Activated T-helper 2 cell treated with anti-CD3 and anti-CD28 coated beads, Interferon-gamma antibody, Interleukin-2, Interleukin-4, amounts not matched to agents 10 μg/mL and 5 μg/mL and 100 μg/mL, durations not matched to agents 14 hours and 24 hours and 36 hours (primary cell): ENCODE data around the gene APLP1. TPM values are rescaled to one million over a fixed set of nuclear protein-coding genes. Genes with fewer than 3 reads are reported as not detected.
"Not testable (repeated sequence)": the region's sequence is repeated elsewhere in the genome, so short reads cannot be mapped to it uniquely, and the experiment has no call there.

Experiments used
- DNase-seq: peaks from one replicate; pipeline ENCODE4 v3.0.0; 2021; ENCODE audit warnings: low spot score
- H3K27ac Mint-ChIP-seq: one replicate; pipeline ENCODE4 v1.8.0; 2021; ENCODE audit warnings: mixed read lengths
- H3K27me3 Mint-ChIP-seq: one replicate; pipeline ENCODE4 v1.8.0; 2021; ENCODE audit warnings: low read depth, mixed read lengths
- H3K36me3 Mint-ChIP-seq: one replicate; pipeline ENCODE4 v1.8.0; 2021; ENCODE audit warnings: low read depth, mixed read lengths
- H3K4me1 Mint-ChIP-seq: one replicate; pipeline ENCODE4 v1.8.0; 2021; ENCODE audit warnings: low read depth, mixed read lengths
- H3K4me3 Mint-ChIP-seq: one replicate; pipeline ENCODE4 v1.8.0; 2021; ENCODE audit warnings: low read depth, mild to moderate bottlenecking, moderate library complexity, mixed read lengths
- H3K9me3 Mint-ChIP-seq: one replicate; pipeline ENCODE4 v1.8.0; 2021; ENCODE audit warnings: mixed read lengths
- intact Hi-C: fragments of 100-400 bp; cut with micrococcal nuclease; formaldehyde crosslinking; loops from one replicate; pipeline ENCODE4 v1.15.1; 2023
- total RNA-seq: library from RNA; stranded (reverse); gene quantifications from 2 replicates; pipeline ENCODE4 v1.2.3, GENCODE V29; 2022

APLP1 gene
- total RNA-seq, 1 donor from 2014 or later: 1.4 TPM

DNA sequence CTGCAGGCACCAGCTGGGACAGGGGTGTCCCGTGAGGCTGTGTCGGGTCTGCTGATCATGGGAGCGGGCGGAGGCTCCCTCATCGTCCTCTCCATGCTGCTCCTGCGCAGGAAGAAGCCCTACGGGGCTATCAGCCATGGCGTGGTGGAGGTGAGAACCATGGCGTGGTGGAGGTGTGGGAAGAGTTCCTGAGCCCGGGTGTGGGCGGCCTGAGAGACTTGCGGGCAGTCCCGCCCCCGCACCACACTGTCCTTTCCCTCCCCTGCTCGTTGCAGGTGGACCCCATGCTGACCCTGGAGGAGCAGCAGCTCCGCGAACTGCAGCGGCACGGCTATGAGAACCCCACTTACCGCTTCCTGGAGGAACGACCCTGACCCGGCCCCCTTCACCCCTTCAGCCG, 10.7 kb downstream of the APLP1 start:
- Mint-ChIP-seq H3K4me3 (no peak overlapping the region), H3K9me3 (no peaks in the 10 kb centered on the region), H3K27ac (no peak overlapping the region), H3K4me1 (peaks cover 5% of the 10 kb centered on the region), H3K27me3 (peaks cover 7% of the 10 kb centered on the region), H3K36me3 (no peaks in the 10 kb centered on the region)
- no peak for DNase-seq
- intact Hi-C loops: no loop called here

DNA sequence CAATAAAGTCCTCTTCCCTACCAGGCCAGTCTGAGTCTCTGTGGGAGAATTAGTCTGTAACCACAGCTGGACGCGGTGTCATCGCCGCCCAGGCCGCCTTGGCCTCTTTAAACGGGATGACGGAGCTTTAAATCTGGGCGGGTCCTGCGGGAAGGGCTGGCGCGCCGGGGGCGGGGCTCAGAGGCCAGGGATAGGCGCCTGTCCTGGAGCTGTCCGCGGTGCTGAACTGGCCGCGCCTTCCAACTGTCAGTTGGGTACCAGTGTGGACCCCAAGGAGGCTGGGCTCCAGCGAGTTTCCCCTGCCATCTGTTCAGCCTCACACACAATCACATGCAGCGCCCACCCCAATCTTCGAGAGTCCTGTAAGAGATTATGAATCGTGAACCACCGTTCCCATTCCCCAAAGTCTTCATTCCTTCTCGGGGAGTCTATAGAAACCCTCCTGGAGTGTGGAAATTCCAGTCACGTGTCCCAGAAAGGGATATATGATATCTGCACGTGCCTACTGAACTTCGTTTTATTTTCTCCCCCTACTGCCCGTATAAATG, 11.5 kb downstream of the APLP1 start:
- intact Hi-C loops: no loop called here
- H3K4me3 Mint-ChIP-seq: no peak overlapping the region
- peaks cover 5% of the 10 kb centered on the region for H3K4me1 Mint-ChIP-seq
- no peaks in the 10 kb centered on the region for H3K9me3 Mint-ChIP-seq
- no peak overlapping the region for H3K27ac Mint-ChIP-seq
- peak; percentile 80 for DNase-seq
- H3K27me3 Mint-ChIP-seq: peaks cover 7% of the 10 kb centered on the region
- H3K36me3 Mint-ChIP-seq: no peaks in the 10 kb centered on the region

DNA sequence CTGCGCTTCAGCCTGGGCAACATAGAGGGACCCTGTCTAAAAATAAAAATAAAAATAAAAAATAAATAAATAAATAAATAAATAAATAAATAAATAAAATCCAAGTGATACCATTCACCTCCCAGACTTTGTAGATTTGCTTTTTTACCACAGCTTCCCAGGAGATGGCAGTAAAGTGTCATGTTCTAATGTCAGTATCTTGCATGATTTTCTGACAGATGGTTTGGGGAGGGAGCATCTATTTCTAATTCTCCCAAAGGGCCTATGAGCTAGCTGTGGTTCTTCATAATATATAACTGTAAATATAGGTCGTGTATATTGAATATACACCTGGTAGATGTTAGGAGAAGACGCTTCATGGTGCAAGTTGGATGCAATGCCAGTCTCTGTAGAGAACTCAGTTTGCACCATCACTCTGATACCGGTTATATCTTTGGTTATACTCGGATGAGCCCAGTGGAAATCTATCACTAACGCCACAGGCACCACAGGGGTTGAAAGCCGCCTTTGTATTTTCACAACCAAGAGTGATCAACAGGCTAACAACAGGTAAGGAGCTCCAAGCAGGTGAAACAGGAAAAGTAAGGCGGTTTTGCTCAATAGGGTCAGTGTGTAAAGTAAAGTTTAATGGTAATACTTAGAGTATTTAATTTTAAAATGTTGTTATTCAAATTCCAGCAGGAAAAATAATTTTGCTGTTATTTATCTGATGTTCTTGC, 13.9 kb downstream of the APLP1 start:
- H3K27ac Mint-ChIP-seq: no peak overlapping the region
- no peak for DNase-seq
- H3K4me3 Mint-ChIP-seq: no peak overlapping the region
- H3K9me3 Mint-ChIP-seq: no peaks in the 10 kb centered on the region
- peaks cover 7% of the 10 kb centered on the region for H3K27me3 Mint-ChIP-seq
- H3K4me1 Mint-ChIP-seq: peaks cover 5% of the 10 kb centered on the region
- peaks cover 15% of the 10 kb centered on the region for H3K36me3 Mint-ChIP-seq
- intact Hi-C loops: loop anchor here (1.0 to 2.0 kb wide), 2 partner anchors 17 to 49 kb away; no protein-coding TSS in a partner anchor

DNA sequence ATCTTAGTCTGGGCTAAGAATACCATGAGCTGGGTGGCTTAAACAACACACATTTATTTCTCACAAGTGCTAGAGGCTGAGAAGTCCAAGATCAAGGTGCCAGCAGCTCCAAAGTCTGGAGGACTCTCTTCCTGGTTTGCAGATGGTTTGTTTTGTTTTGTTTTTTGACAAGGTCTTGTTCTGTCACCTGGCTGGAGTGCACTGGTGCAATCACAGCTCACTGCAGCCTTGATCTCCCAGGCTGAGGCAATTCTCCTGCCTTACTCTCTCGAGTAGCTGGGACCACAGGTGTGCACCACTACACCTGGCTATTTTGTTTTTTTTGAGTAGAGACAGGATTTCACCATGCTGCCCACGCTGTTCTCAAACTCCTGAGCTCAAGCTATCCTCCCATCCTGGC, 15.5 kb downstream of the APLP1 start:
- H3K27ac Mint-ChIP-seq: no peak overlapping the region
- H3K36me3 Mint-ChIP-seq: peaks cover 32% of the 10 kb centered on the region
- peaks cover 6% of the 10 kb centered on the region for H3K4me1 Mint-ChIP-seq
- H3K9me3 Mint-ChIP-seq: no peaks in the 10 kb centered on the region
- intact Hi-C loops: loop anchor here (2.0 kb wide), 1 partner anchor 15 kb away; no protein-coding TSS in a partner anchor
- no peak overlapping the region for H3K4me3 Mint-ChIP-seq
- peaks cover 3% of the 10 kb centered on the region for H3K27me3 Mint-ChIP-seq
- DNase-seq: no peak

DNA sequence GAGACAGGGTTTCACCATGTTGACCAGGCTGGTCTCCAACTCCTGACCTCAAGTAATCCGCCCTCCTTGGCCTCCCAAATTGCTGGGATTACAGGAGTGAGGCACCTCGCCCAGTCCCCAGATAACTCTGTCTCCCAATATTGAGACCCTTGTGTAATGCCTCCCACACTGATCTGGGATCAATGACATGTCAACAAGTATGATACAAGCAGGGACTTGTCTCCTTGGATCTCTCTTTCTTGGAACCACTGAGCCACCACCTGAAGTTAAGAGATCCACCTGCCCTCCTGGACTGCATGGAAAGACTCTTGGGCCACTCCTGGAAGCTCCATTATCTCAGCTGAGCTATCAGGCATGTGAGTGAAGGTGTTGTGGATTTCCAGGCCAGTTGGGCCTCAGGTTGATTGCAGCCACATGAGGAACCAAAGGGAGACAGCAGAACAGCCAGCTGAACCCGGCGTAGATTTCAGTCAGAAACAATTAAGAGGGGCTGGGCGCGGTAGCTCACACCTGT, 16.9 kb downstream of the APLP1 start:
- H3K4me3 Mint-ChIP-seq: no peak overlapping the region
- intact Hi-C loops: no loop called here
- DNase-seq: no peak
- H3K9me3 Mint-ChIP-seq: no peaks in the 10 kb centered on the region
- H3K4me1 Mint-ChIP-seq: peaks cover 1% of the 10 kb centered on the region
- no peak overlapping the region for H3K27ac Mint-ChIP-seq
- no peaks in the 10 kb centered on the region for H3K27me3 Mint-ChIP-seq
- H3K36me3 Mint-ChIP-seq: peaks cover 46% of the 10 kb centered on the region

DNA sequence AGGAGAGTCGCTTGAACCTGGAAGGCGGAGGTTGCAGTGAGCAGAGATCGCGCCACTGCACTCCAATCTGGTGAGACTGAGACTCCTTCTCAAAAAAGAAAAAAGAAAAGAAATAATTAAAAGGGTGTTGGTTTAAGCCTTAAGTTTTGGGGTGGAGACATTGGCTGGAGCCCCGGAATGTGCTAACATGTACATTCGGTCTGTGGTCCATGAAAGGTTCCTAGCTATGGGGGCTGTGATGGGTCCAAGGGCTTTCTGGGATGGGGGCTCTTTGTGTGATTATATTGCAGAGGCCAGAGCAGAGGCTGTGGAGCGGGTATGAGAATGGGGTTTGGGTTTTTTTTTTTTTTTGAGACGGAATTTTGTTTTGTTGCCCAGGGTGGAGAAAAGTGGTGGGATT, 17.5 kb downstream of the APLP1 start:
- no peak for DNase-seq
- no peak overlapping the region for H3K4me3 Mint-ChIP-seq
- H3K27ac Mint-ChIP-seq: no peak overlapping the region
- H3K9me3 Mint-ChIP-seq: no peaks in the 10 kb centered on the region
- peaks cover 52% of the 10 kb centered on the region for H3K36me3 Mint-ChIP-seq
- peaks cover 2% of the 10 kb centered on the region for H3K4me1 Mint-ChIP-seq
- intact Hi-C loops: no loop called here
- H3K27me3 Mint-ChIP-seq: no peaks in the 10 kb centered on the region

DNA sequence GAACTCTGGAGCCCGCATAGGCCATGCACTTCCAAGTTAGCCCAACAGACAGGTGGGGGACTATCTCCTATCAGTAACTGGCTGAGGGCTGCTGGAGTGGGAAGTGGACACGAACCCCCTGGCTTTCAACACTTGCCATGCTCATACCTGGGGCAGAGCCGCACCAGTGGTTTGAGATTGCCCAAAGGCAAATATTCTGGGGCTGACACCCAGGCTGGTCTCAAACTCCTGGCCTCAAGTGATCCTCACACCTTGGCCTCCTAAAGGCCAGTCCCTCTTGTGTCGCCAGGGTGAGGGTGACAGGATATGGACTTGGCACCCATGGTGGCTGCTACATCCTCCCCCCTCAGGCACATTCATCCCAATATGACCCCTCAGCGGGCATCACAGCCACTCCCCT, 18.8 kb downstream of the APLP1 start:
- Mint-ChIP-seq H3K27me3 (no peaks in the 10 kb centered on the region), H3K36me3 (peaks cover 62% of the 10 kb centered on the region), H3K4me3 (no peak overlapping the region), H3K9me3 (no peaks in the 10 kb centered on the region), H3K4me1 (peaks cover 5% of the 10 kb centered on the region), H3K27ac (no peak overlapping the region)
- no peak for DNase-seq
- intact Hi-C loops: no loop called here

DNA sequence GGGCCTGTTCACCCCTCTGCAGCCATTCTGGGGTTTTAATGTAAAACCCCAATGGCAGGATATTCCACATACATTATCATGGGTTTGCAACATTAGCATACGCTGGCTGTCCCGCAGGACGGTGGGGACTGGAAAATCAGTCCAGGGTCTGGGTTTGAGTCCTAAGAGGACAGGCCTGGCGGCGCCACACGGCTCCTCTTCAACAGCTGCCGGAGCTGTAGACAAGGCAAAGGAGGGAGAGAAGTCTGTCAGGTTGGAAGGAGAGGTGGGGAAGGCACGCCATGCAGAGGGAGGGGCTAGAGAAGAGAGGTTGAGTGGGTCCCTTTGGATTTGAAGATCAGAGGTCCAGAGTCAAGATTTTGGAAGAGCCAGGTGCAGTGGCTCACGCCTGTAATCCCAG, 20.0 kb downstream of the APLP1 start:
- Mint-ChIP-seq H3K27me3 (no peaks in the 10 kb centered on the region), H3K27ac (no peak overlapping the region), H3K4me3 (no peak overlapping the region), H3K4me1 (peaks cover 8% of the 10 kb centered on the region), H3K36me3 (peaks cover 73% of the 10 kb centered on the region), H3K9me3 (no peaks in the 10 kb centered on the region)
- intact Hi-C loops: no loop called here
- no peak for DNase-seq

DNA sequence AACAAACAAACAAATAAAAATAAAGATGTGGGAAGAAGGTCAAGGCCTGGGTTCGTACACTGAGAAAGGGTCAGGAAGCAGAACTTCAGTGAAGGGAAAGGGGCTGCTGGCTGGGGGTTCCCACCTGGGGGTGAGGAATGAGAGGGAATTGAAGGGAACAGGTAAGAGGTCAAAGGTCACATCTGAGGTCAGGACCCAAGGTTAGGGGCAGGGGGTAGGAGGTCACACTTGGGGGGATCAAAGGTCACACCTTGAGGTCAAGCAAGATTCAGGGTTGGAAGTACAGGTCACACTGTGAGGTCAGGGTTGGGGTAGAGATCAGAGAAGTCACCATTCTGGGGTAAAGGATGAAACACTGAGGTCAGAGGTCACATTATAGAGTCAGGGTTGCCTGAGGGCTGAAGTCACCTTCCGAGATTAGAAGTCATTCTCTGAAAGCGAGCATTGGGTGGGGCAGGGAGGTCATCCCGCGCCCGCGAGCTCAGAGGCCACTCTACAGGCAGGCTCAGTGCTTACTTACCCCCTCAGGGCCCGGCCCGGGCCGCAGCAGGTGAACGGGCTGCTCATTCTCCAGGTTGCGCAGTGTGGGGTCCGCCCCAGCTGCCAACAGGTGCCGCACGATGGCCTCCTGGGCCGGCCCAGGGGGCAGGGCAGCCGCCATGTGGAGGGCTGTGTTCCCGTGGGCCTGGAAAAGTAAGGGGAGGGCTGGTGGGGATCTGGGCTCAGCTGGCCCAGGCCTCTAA, 21.2 kb downstream of the APLP1 start:
- Mint-ChIP-seq H3K4me3 (no peak overlapping the region), H3K27ac (no peak overlapping the region), H3K27me3 (no peaks in the 10 kb centered on the region), H3K9me3 (no peaks in the 10 kb centered on the region), H3K36me3 (peaks cover 85% of the 10 kb centered on the region), H3K4me1 (peaks cover 9% of the 10 kb centered on the region)
- DNase-seq: no peak
- intact Hi-C loops: no loop called here

DNA sequence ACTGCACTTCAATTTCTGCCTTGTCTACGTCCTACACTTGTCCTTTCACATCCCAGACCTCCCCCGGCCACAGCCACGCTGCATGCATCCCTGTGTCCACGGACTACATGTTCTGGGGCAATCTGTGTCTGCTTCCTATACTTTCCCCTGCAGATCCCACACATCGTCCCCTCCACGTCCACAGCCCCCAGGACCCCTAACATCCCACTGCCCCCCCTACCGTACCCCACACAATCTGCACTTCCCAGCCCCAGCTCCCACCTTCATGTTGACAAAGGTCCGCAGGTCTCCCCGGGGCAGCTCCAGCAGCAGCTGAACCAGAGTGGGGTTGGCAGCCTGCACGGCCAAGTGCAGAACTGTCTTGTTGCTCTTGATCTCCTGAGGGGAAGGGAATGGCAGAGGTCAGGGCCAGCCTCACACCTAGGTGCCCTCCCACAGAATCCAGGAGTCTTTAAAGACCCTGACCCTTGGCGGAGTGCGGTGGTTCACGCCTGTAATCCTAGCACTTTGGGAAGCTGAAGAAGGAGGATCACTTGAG, 21.8 kb downstream of the APLP1 start:
- Mint-ChIP-seq H3K36me3 (peaks cover 88% of the 10 kb centered on the region), H3K4me3 (no peak overlapping the region), H3K4me1 (peaks cover 9% of the 10 kb centered on the region), H3K27me3 (no peaks in the 10 kb centered on the region), H3K27ac (no peak overlapping the region), H3K9me3 (no peaks in the 10 kb centered on the region)
- intact Hi-C loops: no loop called here
- DNase-seq: no peak

DNA sequence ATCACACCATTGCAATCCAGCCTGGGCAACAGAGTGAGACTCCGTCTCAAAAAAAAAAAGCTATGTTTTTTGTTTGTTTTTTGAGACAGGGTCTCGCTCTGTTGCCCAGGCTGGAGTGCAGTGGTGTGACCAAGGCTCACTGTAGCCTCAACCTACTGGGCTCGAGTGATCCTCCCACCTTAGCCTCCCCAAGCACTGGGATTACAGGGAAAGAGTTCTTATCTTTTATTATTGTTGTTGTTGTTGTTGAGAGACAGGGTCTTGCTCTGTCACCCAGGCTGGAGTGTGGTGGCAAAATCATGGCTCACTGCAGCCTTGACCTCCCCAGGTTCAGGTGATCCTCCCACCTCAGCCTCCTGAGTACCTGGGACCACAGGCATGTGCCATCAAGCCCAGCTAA, 23.4 kb downstream of the APLP1 start:
- peaks cover 94% of the 10 kb centered on the region for H3K36me3 Mint-ChIP-seq
- intact Hi-C loops, H3K9me3 Mint-ChIP-seq, DNase-seq, H3K4me3 Mint-ChIP-seq, H3K27me3 Mint-ChIP-seq, H3K27ac Mint-ChIP-seq: not testable (repeated sequence)
- H3K4me1 Mint-ChIP-seq: peaks cover 13% of the 10 kb centered on the region

DNA sequence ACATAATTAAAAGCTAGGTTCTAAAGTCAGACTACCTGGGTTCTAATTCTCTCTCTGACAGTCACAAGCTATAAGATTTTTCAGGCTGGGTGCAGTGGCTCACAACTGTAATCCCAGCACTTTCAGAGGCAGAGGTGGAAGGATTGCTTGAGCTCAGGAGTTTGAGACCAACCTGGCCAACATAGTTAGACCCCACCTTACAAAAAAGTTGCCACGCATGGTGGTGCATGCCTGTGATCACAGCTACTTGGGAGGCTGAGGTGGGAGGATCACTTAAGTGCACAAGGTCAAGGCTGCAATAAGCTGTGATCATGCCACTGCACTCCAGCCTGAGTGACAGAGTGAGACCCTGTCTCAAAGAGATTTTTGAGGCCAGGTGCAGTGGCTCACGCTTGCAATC, 26.0 kb downstream of the APLP1 start:
- no peak overlapping the region for H3K4me3 Mint-ChIP-seq
- no peaks in the 10 kb centered on the region for H3K9me3 Mint-ChIP-seq
- H3K36me3 Mint-ChIP-seq: peaks cover 91% of the 10 kb centered on the region
- no peak overlapping the region for H3K27ac Mint-ChIP-seq
- DNase-seq: no peak
- H3K4me1 Mint-ChIP-seq: peaks cover 20% of the 10 kb centered on the region
- no peaks in the 10 kb centered on the region for H3K27me3 Mint-ChIP-seq
- intact Hi-C loops: no loop called here
